Stimulated activated naive CD8-positive, alpha-beta T cell treated with anti-CD3 and anti-CD28 coated beads, Interleukin-15, Interleukin-2, amounts not matched to agents 100 U/mL and 50 U/mL, for 24 hours (primary cell): Measurements from ENCODE around the gene USP19.

Experiments used
- ATAC-seq: fragments of 150-1000 bp; cut with Tn5 transposase; one replicate; pipeline ENCODE4 v1.10.0; 2021
- DNase-seq: peaks from one replicate; pipeline ENCODE4 v3.0.0; 2021

USP19 gene, protein sequence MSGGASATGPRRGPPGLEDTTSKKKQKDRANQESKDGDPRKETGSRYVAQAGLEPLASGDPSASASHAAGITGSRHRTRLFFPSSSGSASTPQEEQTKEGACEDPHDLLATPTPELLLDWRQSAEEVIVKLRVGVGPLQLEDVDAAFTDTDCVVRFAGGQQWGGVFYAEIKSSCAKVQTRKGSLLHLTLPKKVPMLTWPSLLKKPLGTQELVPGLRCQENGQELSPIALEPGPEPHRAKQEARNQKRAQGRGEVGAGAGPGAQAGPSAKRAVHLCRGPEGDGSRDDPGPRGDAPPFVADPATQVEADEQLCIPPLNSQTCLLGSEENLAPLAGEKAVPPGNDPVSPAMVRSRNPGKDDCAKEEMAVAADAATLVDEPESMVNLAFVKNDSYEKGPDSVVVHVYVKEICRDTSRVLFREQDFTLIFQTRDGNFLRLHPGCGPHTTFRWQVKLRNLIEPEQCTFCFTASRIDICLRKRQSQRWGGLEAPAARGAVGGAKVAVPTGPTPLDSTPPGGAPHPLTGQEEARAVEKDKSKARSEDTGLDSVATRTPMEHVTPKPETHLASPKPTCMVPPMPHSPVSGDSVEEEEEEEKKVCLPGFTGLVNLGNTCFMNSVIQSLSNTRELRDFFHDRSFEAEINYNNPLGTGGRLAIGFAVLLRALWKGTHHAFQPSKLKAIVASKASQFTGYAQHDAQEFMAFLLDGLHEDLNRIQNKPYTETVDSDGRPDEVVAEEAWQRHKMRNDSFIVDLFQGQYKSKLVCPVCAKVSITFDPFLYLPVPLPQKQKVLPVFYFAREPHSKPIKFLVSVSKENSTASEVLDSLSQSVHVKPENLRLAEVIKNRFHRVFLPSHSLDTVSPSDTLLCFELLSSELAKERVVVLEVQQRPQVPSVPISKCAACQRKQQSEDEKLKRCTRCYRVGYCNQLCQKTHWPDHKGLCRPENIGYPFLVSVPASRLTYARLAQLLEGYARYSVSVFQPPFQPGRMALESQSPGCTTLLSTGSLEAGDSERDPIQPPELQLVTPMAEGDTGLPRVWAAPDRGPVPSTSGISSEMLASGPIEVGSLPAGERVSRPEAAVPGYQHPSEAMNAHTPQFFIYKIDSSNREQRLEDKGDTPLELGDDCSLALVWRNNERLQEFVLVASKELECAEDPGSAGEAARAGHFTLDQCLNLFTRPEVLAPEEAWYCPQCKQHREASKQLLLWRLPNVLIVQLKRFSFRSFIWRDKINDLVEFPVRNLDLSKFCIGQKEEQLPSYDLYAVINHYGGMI (N-terminal part only)

DNA sequence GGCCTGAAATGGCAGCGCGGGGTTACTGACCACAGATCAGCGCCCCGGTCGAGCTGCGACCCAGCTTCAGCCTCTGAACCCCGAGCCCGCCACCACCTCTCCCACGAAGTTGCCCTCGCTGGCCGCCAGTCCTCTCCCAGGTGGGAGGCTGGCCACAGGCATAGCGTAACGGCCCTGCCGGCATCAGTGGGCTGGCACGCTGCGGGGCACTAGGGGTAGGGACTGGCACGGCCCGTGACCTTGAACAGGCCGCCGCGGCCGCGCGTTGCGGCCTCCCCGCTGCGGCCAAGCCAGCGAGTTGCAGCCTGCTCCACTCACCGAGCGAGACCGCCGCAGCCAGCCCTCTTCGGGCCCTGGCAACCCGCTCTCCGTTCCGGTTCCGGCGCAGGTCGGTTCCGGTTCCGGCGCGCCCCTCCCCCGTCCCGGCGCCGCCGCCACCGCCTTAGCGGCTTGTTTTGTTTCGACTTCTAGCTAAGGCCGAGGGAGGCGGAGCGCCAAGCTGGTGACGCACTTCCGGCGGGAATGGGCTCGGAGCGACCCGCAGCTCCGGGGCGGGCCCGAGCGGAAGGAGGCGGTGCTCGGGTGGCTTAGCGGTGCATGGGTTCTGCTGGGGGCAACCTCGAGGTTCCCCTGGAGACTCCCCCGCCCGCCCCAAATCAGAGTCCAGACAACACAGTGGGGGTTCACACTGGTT, at the start of gene USP19:
Gene USP19 (minus strand): TSS at position 386 of the 694 bp plus-strand sequence. CDS start 1,678 bp downstream, outside the sequence.
- ATAC-seq (peak; percentile 96), DNase-seq (peak; percentile 97)

DNA sequence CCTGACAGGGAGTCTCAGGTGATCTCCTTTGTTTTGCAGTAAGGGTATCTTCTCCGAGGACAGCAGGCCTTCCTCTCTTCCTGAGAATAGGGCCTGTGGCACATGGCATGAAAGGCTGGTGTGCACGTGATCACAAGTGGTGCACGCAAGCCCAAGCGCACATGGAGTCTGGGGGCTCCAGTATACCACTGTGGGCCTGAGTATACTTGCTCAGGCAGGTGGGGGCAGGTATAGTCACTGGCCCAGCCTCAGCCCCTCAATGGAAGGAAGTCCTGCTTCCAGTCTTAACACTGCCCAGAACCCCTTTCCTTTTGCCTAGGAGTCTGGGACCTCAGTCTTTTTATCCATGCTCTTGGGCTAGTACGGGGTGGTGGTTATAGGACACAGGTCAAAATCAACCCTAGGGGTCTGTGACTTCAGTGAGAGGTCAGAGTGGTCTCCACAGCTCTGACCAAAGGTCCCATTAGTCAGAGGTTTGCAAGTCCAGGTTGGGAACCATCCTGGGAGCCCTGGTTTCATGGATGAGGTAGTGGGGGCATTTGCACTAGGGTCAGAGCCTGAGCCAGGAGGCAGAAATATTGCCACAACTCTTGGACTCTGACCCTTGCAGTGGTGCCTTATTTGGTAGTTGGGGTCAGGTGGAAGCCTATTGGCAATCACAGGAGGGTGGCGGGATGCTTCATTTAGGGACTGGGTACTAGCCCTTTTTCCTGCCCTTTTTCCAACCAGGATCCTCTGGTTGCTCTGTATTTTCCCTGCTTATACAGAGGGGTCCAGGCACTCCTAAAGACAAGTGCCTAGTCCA, 46.3 kb upstream of the USP19 start:
- ATAC-seq (no peak), DNase-seq (no peak)

DNA sequence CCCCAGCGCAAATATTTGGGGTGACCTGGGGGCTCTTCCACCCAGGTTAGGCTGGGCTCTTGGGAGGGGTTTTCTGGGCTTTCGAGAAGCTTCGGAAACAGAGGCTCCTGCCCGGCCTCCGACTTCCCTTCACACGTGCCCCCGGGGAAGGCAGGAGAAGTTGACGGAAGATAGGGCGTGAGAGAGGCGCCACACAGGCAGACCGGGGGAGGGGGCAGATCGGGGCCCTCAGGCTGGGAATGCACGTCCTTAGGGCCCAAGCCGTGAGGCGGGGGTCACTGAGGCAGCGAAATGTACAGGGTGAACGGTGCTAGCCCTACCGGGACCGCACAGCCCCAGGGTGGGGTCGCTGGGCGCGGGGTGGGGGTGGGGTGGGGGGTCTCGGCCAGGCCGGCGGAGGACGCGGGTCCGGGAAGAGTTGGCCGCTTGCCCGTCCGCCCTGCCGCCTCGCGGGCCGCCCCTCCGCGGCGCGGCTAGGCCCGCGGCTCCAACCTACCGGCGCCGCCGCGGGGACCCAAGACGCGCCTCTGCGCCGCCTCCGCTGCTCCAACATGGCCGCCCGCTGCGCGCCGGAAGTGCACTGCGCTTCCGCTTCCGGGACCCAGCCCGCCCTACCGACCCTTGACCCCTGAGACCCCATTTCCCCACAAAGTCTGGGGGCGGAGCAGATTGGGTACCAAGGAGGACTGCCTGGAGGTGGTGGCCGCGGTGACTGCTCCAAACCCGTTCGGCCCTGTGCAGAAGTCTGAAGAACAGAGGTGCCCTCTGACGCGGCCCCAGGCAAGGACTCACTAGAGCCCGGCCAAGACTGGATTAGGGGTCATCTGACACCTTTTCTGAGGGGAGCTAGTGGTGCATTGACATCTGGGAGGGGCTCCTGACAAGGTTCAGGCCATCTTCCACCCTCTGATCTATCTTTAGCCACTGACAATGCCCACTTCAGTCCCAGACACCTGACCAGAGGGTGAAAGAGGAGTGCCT, 45.4 kb upstream of the USP19 start, which contains the start of gene CCDC71:
Gene CCDC71 (minus strand): TSS at position 561 of the 981 bp plus-strand sequence. CDS start 2,123 bp downstream, outside the sequence.
- peak; percentile 52 for ATAC-seq
- DNase-seq = peak; percentile 85

DNA sequence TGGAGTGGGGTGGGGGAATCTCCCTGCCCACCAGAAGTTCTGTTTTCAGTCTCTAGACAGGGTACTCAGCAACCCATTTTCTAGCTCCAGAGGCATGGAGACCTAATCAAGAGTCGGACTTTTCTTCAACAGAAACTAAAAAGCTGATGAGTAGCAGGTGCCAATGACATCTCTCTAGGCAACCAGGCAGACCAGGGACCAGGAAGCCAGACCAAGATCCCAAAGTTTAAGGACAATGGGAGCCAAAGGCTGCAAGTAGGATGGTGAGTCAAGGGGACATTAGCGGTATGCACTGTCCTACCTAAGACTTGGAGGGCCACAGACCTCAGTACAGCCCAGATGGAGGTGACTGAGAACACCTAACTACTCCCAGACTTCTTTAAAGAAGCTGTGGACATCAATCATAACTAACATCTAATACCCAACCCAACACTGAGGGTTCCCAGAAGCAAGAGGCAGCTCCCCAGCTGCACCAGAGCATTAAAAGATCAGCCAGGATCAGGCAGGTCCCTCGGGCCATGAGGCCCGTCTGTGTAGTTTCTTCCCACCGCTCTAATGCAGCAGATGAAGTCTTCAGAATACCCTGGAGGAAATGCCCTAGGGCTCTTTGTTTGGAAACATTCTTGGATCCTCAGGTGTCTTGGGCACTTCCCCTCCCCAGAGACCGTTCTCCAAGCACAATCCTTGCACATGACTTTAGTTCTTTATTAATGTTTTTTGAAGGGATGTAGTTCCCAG, 44.5 kb upstream of the USP19 start:
- no peak for ATAC-seq
- no peak for DNase-seq

DNA sequence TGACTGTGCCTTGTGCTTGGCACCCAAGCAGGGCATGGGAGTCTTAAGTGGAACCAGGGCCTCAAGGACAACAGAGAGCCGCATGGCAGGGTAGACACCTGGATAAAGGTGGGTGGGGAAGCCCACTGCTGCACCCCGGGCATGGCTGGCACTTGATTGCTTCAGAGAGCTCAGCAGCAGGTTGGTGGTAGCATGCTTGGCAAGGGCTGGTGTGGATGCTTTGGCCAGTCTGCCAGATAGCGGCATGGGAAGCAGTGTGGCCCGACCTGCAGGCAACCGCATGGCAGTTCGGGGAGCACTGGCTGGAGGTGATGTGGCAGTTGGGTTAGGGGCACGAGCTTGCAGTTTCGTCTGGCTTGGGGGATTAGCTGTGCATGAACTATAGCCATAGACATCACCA, 43.0 kb upstream of the USP19 start:
- ATAC-seq (no peak), DNase-seq (no peak)

DNA sequence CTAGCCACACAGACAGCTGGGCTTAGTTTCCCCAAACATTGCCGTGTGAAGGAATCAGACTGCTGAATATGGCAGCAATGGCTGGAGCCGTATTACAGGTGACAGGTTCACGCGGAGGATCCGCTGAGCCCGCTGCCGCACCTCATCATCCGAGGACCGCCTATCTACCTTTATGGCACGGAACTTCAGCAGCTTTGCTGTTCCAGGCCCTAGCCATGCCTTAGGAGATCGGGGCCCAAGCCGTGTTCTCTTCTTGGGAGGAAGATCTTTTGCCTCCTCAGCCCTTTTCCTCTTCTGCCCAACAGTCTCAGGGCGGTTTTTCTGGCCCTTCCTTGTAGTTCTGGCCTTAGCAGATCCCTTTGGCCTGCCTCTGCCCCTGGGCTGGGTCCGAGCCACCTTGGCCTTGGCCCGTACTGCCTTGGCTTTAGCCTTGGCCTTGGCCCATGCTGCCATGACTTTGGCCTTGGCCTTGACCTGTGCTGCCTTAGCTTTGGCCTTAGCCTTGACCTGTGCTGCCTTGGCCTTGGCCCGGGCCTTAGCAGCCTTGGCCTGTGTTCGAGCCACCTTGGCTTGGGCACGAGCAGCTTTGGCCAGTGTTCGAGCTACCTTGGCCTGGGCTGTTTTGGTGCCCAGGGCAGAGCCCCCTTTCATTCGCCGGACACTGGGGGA, 42.3 kb upstream of the USP19 start:
- ATAC-seq (no peak), DNase-seq (no peak)

DNA sequence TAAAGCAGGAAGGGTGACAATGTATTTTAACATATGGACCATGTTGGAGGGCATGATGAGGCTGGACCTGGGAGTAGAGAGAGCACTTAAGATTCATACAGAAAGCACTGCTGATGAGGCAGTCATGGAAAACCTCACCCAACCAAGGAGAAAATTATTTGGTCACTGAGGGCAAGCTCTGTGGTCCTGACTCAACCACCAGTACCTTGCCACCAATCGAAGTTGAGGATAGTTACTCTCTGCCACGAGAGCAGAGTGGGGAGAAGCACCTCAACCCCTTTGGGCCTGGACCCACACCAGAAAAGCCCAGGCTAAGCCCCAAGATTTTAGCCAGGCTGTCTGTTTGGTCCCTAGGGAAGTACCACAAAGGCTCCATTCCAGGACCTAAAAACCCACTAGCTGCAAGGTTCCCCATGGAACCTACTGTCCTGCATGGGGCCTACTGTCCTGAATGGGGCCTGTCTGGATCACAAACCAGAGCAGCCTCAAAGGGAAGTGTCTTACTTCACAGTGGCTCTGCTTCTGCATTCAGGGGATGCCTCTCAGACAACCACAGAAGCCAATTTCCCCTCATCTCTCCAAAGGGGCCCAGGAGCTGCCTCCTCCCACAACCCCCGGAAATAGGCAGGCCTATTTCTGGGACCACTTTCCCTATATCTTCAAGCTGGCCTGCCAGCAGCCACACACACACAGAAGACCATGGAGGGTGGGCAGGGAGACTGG, 41.3 kb upstream of the USP19 start:
- peak; percentile 41 for DNase-seq
- ATAC-seq = peak; percentile 71

DNA sequence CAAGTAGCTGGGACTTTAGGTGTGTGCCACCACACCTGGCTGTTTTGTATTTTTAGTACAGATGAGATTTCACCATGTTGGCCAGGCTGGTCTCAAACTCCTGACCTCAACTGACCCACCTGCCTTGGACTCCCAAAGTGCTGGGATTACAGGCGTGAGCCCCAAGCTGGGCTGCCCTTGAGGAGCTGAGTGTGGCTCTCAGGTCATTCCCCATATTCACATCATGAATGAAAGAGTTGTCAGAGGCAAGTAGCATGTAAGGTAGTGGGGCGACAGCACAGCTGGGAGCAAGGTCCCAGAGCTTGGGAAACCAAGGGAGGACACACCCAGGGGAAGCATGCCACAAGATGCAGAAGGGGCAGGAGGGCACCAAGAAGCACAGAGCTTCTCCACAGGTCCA, 40.6 kb upstream of the USP19 start:
- ATAC-seq (no peak), DNase-seq (no peak)

DNA sequence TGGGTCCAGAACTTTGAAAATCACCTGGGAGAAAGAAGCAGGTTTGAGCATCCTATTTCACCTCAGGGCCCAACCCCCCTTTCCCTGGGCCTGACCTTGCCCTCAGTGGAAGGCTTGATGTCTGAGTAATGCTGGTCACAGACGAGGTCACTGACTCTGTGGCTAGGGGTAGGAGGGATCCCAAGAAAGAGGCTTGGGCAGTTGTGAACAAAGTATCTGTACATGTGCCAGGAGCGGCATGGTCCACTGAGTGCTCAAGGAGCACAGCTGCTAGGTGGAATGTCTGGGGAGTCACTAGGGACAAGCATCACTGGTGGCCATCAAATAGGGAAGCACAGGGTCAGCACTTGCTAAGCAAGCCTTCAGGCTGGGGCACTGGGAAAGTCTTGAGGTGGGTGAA, 38.2 kb upstream of the USP19 start:
- ATAC-seq = no peak
- no peak for DNase-seq

DNA sequence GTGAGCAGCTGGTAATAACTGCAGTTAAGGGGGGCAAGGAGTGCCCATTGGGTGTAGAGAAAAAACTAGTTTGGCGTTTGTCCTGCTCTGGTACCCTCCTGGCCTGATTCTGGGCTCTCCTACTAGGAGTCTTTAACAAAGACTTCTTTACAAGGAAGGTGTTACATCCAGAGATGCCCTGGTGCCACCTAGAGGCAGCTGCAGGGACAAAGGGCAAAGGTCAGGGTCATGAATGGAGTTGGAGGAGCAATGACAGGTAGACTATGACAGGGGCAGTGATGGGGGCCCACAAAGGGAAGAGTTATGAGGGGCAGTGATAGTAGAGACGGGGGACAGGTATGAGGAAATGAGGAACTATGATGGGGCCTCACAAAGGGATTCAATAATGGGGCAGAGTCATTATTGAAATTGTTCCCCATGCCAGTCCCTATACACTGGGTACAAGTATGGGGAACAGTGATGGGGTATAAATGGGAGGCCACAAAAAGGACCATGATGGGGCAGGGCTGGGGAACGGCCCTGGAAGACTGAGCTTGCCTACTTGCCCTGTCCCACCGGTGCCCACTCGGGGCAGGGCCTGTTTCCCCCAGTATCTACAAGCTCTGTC, 37.6 kb upstream of the USP19 start:
- ATAC-seq (peak; percentile 52), DNase-seq (peak; percentile 66)

DNA sequence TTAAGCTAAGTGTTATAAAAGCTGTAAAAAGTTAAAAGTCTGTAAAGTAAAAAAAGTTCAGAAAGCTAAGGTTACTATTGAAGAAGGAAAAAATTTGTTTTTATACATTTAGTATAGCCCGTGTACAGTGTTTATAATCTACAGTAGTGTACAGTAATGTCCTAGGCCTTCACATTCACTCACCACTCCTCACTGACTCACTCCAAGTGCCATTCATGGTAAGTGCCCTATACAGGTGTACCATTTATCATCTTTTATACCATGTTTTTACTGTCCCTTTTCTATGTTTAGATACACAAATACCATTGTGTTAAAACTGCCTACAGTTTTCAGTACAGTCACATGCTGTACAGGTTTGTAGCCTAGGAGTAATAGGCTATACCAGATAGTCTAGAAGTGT, 36.7 kb upstream of the USP19 start:
- DNase-seq (no peak), ATAC-seq (no peak)

DNA sequence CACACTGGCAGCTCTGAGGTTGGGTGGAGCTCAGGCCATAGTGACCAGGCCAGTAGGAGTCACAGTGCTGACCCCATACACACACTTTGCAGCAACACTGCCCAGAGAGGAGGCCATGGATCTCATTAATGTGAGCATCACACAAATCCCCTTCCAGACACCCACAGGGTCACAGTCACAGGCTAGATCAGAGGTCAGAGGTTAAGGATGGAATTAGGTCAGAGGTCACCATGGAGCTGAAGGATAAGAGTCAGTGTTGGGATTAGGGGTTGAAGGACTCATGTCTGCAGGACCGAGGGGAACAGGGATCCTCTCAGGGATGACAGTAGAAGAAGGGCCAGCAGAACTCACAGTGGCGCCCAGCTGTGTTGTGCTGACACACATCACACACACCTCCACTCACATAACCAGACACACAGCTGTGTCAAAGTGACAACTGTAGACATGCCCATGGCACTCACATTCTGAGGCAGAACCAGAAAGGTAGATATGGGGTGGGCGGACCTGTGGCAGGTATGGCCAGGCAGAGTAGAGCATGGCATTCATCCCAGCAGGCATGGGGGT, 32.8 kb upstream of the USP19 start:
- DNase-seq = no peak
- ATAC-seq = no peak

DNA sequence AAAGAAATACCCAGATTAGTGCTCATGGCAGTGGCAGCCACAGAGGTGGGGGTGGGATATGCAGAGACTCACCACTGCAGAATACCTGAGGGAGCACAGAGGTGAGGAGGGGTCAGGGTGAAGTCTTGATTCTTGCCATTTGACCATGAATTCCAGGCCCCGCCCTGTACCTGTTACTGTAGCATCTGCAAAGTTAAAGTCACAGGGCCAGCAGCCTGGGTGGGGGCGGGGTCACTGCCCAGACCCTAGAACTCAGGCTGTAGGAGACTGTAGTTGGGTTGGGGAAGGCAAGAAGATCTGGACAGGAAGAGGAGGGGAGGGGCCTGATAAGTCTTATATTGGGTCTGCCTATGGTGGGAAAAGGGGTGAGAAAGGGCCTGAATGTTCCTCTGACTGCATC, 31.0 kb upstream of the USP19 start:
- no peak for DNase-seq
- no peak for ATAC-seq

DNA sequence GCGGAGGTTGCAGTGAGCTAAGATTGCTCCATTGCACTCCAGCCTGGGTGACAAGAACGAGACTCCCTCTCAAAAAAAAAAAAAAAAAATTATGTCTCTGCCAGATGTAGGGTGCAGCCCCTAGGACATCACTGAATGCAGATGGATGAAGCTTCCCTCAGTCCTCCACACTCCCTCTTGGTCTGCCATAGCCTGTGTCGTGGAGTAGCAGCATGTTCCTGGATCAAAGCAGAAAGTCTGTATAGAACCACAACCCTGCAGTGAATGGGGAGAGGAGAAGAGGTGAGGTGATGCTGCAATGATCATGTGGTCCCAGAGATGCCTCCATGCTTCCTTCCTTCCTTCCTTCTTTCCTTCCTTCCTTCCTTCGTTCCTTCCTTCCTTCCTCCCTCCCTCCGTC, 27.5 kb upstream of the USP19 start:
- ATAC-seq = no peak
- no peak for DNase-seq

DNA sequence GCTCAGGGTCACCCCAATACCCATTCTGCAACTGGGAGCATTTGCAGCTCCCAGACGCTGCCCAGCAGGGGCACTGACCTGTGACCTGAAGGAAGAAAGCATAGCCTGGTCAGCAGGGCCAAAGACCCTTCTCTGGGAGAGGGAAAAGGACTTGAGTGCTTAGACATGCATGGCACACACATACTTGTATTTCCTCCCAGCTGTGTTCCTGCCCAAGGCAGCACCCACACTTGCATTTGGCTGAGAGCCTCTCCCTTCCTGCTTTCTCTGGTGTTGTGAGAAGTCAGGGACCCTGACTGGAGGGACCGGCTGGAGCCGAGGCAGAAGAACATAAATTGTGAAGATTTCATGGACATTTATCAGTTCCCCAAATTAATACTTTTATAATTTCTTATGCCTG, 19.5 kb upstream of the USP19 start:
- DNase-seq (no peak), ATAC-seq (no peak)

DNA sequence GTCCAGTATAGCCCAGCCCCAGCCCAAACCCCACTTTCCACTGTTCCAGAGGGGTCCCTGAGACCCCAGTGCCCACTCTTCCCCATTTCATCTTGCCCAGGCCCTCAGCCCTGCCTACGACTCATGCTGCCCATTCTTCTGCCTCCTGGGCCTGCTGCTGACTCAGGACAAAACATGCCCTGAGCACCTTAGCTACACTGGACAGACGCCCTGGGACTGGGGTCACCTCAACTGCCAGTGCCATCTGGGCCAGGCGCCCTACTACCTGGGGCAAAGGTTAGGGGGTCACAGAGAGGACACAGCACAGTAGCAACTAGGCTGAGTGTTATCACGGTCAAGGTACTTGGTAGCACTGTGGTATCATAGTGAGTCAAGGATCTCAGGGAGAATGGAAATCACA, 14.9 kb upstream of the USP19 start:
- ATAC-seq (no peak), DNase-seq (no peak)
